AG10803 (cell line): ENCODE measurements around the gene KIAA0040.

Source experiments
- DNase-seq: peaks from one replicate; pipeline ENCODE4 v3.0.0; 2010; ENCODE audit warnings: low read depth
- H3K4me3 ChIP-seq: 2 replicates; pipeline ENCODE4 v1.5.1; 2011; ENCODE audit warnings: mild to moderate bottlenecking, low read length, control low read depth
- CTCF ChIP-seq: conservative IDR thresholded peaks from 2 replicates; pipeline ENCODE4 v1.5.1; 2011; ENCODE audit warnings: mild to moderate bottlenecking, low read length, control low read depth, inconsistent platforms

KIAA0040 gene

DNA sequence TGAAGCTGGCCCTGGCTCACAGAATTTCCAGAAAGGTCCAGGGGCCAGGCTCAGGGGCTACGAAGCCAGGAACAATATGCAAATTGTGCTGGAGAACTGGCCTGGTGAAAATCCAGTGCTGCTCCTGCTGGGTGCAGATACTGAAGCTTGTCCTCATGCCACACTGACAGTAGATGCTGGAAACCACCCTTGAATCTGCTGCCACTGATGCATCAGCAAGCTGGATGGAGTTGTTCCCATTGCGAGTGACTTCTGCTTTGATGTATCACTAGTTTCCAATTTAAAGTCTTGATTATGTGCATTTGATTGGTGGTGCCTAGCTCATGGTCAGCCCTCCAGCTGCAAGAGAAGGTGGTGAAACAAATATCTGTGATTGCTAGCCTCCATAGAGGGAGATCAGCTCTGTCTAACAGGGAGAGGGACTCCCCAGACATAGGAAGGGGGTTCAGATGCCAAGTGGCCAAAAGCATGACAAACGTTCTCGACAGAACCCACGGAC is 11.0 kb upstream of the KIAA0040 start:
- no peak for TF ChIP-seq CTCF
- DNase-seq, result no peak
- no peak overlapping the region for H3K4me3 ChIP-seq

DNA sequence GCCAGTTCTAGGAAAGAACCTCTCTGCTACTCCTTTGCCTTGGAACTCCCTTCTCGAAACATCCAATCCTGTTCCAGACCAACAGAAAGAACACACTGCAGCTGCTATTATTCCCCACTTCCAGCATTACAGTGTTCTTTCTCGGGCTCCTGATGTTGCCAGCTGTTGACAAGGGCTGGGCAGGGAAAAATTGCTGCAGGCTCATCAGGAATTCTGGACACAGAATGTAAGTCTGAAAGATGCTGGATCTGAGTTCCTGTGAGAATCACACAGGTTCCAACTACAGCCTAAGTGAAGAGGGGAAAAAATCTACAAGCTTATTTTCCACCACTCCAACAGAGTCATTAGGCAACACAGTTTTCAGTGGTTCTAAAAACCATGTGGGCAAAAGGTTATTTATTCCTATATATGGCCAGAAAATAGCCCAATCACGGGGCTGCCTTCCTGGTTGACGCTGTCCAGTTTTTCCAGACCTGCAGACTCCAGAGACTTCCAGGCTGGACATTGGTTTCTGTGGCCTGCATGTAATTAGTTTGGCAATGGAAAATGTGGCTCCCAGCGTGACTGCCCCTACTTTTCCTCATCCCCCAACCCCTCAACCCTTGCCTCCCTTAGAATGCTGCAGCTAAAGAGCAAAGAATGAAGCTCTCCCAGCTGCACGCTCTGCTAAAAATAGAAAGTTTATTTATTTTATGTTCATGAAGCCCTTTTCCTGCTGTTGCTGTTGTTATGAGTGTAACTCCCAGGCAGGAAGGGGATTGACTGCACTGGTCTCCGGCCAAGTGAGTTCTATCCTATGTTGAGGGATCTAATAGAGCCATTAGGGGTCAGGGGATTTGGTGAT is 8.3 kb upstream of the KIAA0040 start:
- no peak overlapping the region for H3K4me3 ChIP-seq
- no peak for DNase-seq
- no peak for TF ChIP-seq CTCF

- H3K4me3 ChIP-seq, result no peak overlapping the region
- TF ChIP-seq CTCF, result no peak
- DNase-seq, result peak; percentile 47
These were observed 5.8 kb upstream of the KIAA0040 start for GRCh38 chr1:175198332-175198731.

DNA sequence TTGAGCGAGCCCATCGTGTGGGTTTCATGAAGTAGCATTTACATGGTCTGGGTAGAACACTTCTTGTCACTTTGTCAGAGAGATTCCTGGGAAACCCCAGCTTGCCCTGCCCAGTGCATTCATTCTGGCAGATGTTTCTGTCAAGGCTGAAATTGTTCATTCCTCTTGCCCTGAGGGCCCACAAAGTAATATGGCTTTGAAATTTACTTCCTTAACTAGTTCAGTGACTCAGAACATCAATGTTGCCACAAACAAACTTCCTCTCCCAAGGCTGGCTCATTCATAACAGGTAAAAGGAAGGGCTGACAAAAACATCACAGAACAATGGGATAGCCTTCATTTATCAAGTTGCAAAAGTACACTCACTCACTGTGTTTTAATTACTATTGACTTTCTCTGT is 5.0 kb upstream of the KIAA0040 start:
- TF ChIP-seq CTCF, result no peak
- no peak for DNase-seq
- no peak overlapping the region for H3K4me3 ChIP-seq

- DNase-seq, result no peak
- H3K4me3 ChIP-seq, result no peak overlapping the region
- TF ChIP-seq CTCF, result no peak
These were observed 3.2 kb upstream of the KIAA0040 start for GRCh38 chr1:175195798-175196197.

- TF ChIP-seq CTCF, result no peak
- DNase-seq, result no peak
- H3K4me3 ChIP-seq, result no peak overlapping the region
These were observed 2.7 kb upstream of the KIAA0040 start for GRCh38 chr1:175195281-175195680.

GRCh38 chr1:175193527-175193910 is 943 bp upstream of the KIAA0040 start:
- no peak for DNase-seq
- no peak overlapping the region; the same call in 1 of the 2 replicates for H3K4me3 ChIP-seq
- no peak for TF ChIP-seq CTCF
